ENCODE results near the gene DQX1.
"Not testable (repeated sequence)": the region's sequence is repeated elsewhere in the genome, so short reads cannot be mapped to it uniquely, and the experiment has no call there.

DQX1 gene

GRCh38 chr2:74525717-74526648, at the start of gene DQX1:
Gene DQX1, minus strand, starts transcription at chr2:74526231. Its CDS starts 502 bp downstream, at chr2:74525729.
- no peak for DNase-seq

GRCh38 chr2:74575320-74575719, 49.3 kb upstream of the DQX1 start:
- DNase-seq = no peak

GRCh38 chr2:74573747-74574562, 47.9 kb upstream of the DQX1 start:
- no peak for DNase-seq

GRCh38 chr2:74572178-74572925, 46.3 kb upstream of the DQX1 start:
- no peak for DNase-seq

GRCh38 chr2:74571058-74571457, 45.0 kb upstream of the DQX1 start:
- no peak for DNase-seq

GRCh38 chr2:74569686-74570085, 43.7 kb upstream of the DQX1 start:
- no peak for DNase-seq

- DNase-seq = no peak
Measured at GRCh38 chr2:74567881-74568280, 41.9 kb upstream of the DQX1 start.

- DNase-seq = no peak
Measured at GRCh38 chr2:74566754-74567085, 40.7 kb upstream of the DQX1 start.

- DNase-seq = no peak
Measured at GRCh38 chr2:74566076-74566753, 40.2 kb upstream of the DQX1 start.

GRCh38 chr2:74564222-74564621, 38.2 kb upstream of the DQX1 start:
- DNase-seq = no peak

- DNase-seq = no peak
Measured at GRCh38 chr2:74562126-74562775, 36.2 kb upstream of the DQX1 start.

GRCh38 chr2:74561022-74561421, 35.0 kb upstream of the DQX1 start:
- not testable (repeated sequence) for DNase-seq

- no peak for DNase-seq
Measured at GRCh38 chr2:74560591-74560990, 34.6 kb upstream of the DQX1 start.

- no peak for DNase-seq
Measured at GRCh38 chr2:74559912-74560311, 33.9 kb upstream of the DQX1 start.

- DNase-seq = no peak
Measured at GRCh38 chr2:74558284-74559230, 32.5 kb upstream of the DQX1 start.

- DNase-seq = no peak
Measured at GRCh38 chr2:74556831-74557370, 30.9 kb upstream of the DQX1 start.

GRCh38 chr2:74556159-74556558, 30.1 kb upstream of the DQX1 start:
- no peak for DNase-seq

- no peak for DNase-seq
Measured at GRCh38 chr2:74555610-74556103, 29.6 kb upstream of the DQX1 start.

GRCh38 chr2:74554820-74555531, 28.9 kb upstream of the DQX1 start:
- no peak for DNase-seq

Measured in NCI-H1092 (cell line).